ENCODE data around the gene CDK18.

DNA sequence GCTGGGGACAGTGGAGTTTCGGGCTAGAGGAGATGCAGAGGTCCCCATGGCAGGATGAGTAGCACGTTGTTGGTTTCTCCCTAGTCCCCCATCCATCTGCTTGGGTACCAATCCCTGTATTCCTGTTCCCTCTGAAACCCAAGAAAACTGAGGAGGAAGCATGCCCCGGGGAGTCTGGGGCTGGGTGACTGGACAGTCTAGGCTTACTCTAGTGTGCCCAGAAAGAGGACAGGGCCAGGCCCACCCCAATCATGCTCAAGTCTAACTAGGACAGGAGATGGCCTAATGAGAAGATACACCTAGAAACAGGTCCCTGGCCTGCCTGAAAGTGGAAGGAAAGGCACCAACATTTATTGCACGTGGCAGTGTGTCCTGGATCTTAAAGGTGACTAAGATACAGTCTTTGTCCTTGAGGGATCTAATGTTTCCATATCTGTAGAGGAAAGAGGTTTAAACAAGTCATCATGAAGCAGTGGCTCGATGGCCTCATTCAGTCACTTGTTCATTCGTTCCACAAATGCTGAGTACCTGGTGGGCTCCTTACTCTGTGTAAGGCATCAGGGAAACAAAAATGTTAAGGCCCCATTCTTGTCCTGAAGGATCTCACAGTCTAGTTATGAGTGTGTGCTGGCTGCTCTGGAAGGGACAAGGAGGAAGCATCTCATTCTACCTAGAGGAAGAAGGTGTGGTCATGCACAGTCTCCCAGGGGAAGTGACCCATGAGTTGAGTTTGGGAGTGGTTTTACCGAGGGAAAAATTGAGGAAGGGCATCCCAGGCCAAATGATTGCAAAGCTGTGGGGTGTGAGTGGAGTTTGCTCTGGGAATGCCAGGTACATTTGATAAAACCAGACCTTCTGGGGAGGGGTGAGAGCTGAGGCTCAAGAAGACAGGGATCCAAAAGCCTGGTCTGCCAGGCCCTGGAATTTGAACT is 10.0 kb downstream of the CDK18 start:
- TF ChIP-seq POLR2AphosphoS5 (IDR thresholded peaks at IDR 0.05) (no peak), POLR2A (IDR thresholded peaks at IDR 0.05; ENCODE audit: low read depth) (no peak), EP300 (IDR thresholded peaks at IDR 0.05) (no peak)
- TF ChIP-seq, protein P1, sequence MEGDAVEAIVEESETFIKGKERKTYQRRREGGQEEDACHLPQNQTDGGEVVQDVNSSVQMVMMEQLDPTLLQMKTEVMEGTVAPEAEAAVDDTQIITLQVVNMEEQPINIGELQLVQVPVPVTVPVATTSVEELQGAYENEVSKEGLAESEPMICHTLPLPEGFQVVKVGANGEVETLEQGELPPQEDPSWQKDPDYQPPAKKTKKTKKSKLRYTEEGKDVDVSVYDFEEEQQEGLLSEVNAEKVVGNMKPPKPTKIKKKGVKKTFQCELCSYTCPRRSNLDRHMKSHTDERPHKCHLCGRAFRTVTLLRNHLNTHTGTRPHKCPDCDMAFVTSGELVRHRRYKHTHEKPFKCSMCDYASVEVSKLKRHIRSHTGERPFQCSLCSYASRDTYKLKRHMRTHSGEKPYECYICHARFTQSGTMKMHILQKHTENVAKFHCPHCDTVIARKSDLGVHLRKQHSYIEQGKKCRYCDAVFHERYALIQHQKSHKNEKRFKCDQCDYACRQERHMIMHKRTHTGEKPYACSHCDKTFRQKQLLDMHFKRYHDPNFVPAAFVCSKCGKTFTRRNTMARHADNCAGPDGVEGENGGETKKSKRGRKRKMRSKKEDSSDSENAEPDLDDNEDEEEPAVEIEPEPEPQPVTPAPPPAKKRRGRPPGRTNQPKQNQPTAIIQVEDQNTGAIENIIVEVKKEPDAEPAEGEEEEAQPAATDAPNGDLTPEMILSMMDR (IDR thresholded peaks at IDR 0.05): no peak
